NCI-H1436 (cell line): ENCODE measurements around the gene ERICH2.

Source experiments
- DNase-seq: peaks from one replicate; lab custom pipeline; 2025; lab: John Stamatoyannopoulos, UW

ERICH2 gene

DNA sequence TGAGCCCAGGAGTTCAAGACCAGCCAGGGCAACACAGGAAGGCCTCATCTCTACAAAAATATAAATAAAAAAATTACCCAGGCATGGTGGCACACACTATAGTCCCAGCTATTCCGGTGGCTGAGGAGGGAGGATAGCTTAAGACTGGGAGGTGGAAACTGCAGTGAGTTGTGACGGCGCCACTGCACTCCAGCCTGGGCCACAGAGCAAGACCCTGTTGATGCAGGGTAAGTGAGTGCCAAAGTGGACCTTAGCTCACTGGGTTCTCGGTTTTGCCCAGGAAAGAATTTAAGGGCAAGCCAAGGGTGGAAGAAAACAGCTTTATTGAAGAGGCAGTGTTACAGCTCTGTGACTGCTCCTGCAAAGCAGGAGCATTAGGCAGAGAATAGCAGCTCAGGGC, 6.9 kb upstream of the ERICH2 start:
- DNase-seq, result no peak

DNA sequence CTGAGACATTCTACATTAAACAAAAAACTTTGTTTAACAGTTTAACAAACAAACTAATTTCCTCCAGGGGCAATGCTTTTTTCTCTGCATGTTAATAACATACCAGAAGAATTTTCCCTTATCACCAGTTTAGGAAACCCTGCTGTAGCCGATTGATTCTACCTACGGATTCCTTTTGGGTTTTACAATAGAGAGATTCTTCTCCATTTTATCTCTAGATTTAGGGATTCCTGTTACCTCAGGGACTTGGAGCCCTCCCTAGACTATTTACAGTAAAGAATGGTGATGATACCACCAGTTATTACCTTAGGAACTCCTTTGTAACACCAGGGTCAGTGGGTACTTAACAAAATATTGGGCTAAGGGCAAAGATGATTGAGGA, 5.3 kb upstream of the ERICH2 start:
- DNase-seq, result no peak

DNA sequence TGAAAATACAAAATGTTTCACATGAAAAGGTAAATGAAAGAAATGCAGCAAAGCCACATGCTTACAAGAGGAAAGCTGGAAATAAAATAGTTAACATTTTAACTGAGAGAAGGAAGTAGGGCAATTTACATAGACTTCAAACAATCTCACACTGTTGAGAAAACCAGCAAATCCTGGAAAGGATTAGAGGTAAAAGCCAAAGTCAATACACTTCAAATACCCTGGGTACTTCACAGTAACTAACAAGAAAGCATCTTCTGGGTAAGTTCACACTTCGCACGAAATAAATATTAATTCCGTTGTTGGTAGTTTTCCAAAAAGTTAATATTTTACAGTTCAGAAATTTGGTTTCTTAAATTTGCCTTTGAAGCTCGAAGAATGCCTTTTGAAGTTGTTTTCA, 3.5 kb upstream of the ERICH2 start:
- DNase-seq, result no peak

DNA sequence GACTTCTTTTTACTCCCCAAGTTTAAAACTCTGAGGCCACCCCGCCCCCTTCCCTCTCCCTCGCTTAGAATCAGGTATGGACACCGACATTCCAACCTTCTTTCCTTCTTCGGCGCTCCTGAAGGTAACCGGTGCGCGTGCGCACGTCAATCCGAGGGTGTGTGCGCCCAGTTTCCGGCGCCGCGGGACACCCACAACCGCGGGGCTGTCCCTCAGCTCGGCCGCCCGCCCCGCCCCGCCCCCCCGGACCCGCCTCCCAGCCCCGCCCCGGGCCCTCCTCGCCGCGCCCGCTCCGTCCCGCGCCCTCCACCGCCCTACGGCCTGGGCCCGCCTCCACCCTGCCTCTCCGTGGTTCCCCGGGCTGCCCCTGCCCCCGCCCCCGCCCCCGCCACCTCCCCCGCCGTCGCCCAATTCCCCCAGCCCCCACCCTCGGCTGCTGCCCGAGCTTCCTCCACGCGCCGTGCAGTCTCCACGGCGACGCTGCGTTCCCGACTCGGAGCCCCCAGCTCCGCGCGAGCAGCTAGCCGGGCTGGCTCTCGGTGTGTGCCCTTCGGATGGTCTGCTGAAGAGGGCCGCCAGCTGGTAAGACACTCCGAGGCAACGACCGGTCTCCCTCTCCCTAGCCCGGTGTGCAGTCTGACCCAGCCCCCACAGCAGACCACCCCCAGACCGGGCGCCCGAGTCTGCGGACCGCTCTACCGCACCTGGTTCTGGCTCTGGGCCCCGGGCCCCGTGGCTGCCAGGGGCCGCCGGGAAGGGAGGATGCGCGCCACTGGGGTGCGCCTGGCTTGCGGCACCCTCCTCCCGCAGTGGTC, 635 bp downstream of the ERICH2 start:
- peak; percentile 85 for DNase-seq

- DNase-seq, result no peak
These were observed 1.3 kb downstream of the ERICH2 start for GRCh38 chr2:170771421-170771937.

DNA sequence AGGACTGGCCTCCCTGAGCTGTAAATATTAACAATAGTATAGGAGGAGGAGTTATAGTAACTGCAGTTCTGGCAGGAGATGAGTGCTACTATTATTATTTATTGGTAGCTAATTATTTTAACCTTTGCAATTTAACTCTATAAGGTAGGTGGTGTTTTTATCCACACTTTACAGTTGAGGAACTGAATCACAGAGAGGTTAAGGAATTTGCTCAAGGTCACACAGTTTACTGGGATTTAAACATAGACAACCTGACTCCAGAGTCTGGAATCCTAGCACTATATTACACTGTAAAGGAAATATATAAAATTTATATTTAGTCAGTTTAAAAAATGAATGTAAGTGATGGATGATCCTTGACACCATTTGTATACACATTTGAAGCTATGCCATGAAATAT, 2.1 kb downstream of the ERICH2 start:
- no peak for DNase-seq

GRCh38 chr2:170774074-170774473, 3.9 kb downstream of the ERICH2 start:
- no peak for DNase-seq

- no peak for DNase-seq
These were observed 8.7 kb downstream of the ERICH2 start for GRCh38 chr2:170778900-170779299.

DNA sequence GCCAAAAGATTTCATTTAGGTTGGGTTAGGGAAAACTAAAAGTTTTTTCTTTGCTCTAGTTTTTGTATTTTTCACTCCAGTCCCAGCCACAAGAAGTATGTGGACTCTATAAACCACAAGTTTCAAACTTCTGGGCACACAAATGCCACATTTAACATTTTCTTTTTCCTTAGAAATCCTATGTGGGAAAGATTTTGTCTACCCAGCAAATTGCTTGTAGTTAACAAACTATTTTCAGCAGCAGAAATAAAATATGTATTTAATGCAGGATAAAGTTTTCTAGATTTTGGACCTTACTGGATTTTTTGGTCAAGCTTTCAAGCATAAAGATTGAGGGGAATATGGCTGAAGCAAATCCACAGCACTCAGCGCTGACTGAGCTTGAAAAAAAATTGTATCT, 9.1 kb downstream of the ERICH2 start:
- DNase-seq, result no peak

GRCh38 chr2:170782673-170783072, 12.5 kb downstream of the ERICH2 start:
- no peak for DNase-seq

DNA sequence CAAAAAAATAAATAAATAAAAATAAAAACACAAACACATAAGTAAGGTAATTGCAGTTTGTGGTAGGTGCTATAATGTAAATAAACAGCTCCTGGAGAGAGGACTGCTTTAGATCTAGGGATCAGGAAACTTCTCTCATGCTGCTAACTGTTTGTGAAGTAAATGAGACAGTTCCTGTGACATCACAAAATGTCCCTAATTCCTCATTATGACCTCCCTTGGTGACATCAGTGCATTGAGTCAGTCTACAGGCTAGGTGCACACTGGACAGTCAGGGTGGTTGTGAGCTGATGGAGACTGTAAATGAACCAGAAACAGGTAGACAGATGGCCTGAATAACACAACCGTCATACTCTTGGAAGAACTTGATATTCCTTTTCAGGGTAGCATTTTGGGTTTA, 13.4 kb downstream of the ERICH2 start:
- no peak for DNase-seq

DNA sequence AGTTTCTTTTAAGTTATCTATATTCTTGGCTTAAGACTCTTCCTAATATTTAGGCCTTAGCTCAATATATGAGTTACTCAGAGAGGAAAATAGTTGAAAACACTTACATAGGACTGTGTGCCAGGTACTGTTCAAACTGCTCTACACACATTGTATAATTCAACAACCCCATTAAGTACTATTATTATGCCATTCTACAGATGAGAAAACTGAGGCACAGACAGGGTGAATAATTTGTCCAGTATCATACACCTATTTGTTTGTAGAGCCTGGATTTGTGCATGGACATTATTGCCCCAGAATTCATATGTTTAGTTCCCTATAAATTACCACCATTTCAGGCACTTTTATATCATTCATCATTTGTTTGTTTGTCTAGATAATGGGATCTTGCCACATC, 28.8 kb downstream of the ERICH2 start:
- no peak for DNase-seq

DNA sequence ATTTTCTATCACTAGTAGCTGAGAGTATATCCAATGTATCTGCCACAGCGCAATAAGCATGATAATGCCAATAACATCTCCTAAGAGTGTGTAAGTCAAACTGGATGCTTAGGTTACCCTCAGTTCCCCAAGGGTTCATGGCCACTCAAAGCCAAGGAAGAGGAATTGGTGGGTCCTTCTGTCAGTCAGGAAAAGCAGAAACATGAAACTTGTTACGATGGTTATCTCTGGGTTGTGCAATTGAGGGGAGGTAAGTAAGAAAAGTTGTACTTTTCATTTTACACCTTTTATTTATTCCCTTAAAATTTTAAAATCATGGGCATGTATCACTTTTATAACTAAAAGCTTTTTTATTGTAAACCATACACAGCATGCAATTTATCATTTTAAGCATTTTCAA, 36.4 kb downstream of the ERICH2 start:
- no peak for DNase-seq

GRCh38 chr2:170812710-170813600, 42.8 kb downstream of the ERICH2 start:
- DNase-seq, result peak; percentile 96

DNA sequence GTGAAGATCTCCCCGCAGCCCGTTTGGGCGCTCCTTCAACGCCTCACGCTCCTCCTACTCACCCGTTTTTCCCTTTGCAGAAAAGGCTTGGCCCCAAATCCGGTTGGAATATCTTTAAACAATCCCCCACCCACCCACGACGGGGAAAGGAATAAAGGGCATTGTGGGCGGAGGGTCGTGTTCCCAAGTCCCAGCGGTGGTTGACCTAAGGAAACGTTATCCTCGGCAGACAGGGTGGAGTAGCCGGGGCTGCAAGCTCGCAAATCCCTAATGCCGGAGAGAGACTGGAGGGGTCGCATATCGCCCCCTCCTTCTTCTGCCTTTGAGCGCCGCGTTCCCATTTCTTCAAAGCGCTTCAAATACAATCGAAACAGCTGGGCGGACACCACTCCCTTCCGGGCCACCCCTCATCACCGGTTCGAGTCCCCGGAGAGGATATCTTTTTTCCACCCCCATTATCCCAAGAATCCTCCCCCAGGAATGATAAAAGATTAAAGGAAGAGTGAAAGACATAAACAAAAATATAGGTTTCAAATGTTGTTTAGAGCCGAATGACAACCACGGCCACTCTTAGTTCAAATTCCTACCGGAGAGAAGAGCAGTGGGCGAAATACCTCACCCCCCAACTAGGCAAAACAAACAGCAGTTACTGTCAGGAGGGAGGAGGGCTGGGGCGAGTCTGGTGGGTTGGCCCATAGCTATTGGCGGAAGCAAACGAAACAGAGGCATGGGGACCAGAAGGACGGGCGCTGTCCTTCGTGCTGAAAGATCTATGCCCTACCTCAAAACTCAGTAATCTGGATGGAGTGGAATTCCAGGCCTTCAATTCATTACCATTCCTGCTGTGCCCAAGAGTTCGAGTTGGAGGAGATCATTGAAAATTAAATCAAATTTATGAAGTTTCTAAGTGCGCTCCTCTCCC, 43.7 kb downstream of the ERICH2 start:
- DNase-seq, result no peak

DNA sequence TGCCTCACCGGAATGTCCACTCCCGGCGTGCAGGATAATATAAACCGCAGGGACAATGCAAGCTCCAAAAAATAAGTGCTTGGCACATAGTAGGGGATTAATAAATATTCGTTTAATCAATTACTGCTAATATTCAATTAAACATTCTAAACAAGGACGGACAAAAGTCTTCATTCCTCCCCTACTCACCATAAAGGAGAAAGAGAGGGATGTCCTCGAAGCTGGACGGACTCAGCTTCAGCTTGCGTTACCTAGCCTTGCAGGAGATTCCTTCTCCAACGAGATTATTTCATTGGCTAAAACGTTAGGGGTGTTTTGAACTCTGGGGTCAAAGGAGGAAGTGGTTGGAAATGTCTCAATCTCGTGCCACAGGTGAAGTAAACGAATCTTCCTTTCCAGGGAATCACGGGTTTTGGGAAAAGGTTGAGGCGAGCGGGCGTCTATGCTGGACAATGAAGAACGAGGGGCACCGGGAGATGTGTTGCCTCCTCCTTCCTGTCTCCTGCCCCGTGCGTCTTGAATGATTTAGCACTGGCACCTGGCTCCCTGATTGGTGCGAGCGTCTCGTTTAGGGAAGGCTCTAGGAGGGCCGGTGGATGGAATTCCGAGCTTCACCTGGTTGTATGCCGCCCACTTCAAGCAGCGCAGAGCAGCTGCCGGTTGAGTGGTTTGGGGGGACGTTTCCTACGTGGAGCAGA, 44.5 kb downstream of the ERICH2 start:
- DNase-seq, result no peak

DNA sequence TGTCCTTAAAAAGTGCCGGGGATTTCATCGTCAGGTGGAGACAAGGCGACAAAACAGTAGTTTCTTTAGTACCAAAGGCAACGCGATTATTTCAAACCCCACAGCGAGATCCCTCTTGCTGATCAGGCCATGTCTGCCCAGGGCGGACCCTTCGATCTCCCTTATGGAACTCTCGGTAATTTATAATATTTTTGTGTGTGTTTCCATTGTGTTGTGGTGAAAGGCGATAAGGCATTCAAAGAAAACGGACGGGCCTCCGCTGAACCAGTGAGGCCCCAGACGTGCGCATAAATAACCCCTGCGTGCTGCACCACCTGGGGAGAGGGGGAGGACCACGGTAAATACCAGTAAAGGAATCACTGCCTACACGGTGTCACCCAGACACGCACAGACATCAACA, 45.1 kb downstream of the ERICH2 start:
- DNase-seq, result no peak

- peak; percentile 86 for DNase-seq
These were observed 45.7 kb downstream of the ERICH2 start for GRCh38 chr2:170815746-170816503.

DNA sequence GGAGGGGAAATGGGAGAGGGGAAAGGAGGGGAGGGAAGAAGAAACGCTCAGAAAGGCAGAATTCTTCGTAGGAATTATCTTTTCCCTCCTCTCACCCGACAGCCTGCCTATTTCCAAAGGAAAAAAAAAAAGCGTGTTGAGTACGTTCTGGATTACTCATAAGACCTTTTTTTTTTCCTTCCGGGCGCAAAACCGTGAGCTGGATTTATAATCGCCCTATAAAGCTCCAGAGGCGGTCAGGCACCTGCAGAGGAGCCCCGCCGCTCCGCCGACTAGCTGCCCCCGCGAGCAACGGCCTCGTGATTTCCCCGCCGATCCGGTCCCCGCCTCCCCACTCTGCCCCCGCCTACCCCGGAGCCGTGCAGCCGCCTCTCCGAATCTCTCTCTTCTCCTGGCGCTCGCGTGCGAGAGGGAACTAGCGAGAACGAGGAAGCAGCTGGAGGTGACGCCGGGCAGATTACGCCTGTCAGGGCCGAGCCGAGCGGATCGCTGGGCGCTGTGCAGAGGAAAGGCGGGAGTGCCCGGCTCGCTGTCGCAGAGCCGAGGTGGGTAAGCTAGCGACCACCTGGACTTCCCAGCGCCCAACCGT, 46.4 kb downstream of the ERICH2 start, which contains the start of gene GAD1:
GAD1 (plus strand) TSS at position 384 of the 589 bp plus-strand sequence. CDS start 1,705 bp downstream, outside the sequence.
- DNase-seq, result peak; percentile 85
